Esophagus (tissue), 2 donors: ENCODE measurements around the gene LRRC8C. TPM values are rescaled to one million over a fixed set of nuclear protein-coding genes. Genes with fewer than 3 reads are reported as not detected.
"Not testable (repeated sequence)": the region's sequence is repeated elsewhere in the genome, so short reads cannot be mapped to it uniquely, and the experiment has no call there.

ENCODE experiments used
- H3K27ac ChIP-seq, 2 donors: one replicate each; pipeline ENCODE4 v1.5.1; 2013; ENCODE audit warnings: low read depth in 2 of 2, mild to moderate bottlenecking in 2 of 2, inconsistent platforms in 1 of 2, low read length in 1 of 2, moderate library complexity in 1 of 2
- H3K27me3 ChIP-seq, 2 donors: one replicate each; pipeline ENCODE4 v1.6.1; 2013; ENCODE audit warnings: low read length in 2 of 2, control low read depth in 1 of 2, mild to moderate bottlenecking in 1 of 2; ENCODE audit not compliant: insufficient read depth in 2 of 2, control insufficient read depth in 1 of 2
- H3K36me3 ChIP-seq, 2 donors: one replicate each; pipeline ENCODE4 v1.6.1; 2013; ENCODE audit warnings: low read length in 1 of 2; ENCODE audit not compliant: control insufficient read depth in 2 of 2, insufficient read depth in 2 of 2
- H3K4me1 ChIP-seq, 2 donors: one replicate each; pipeline ENCODE4 v1.6.1; 2013; ENCODE audit warnings: low read length in 1 of 2; ENCODE audit not compliant: control insufficient read depth in 2 of 2, insufficient read depth in 2 of 2
- H3K4me3 ChIP-seq, 2 donors: one replicate each; pipeline ENCODE4 v1.5.1; 2013; ENCODE audit warnings: low read length in 2 of 2, mild to moderate bottlenecking in 2 of 2, low read depth in 1 of 2, moderate library complexity in 1 of 2
- H3K9me3 ChIP-seq, 2 donors: one replicate each; pipeline ENCODE4 v1.6.1; 2013; ENCODE audit warnings: mild to moderate bottlenecking in 2 of 2, low read depth in 1 of 2, low read length in 1 of 2, moderate library complexity in 1 of 2; ENCODE audit not compliant: control insufficient read depth in 2 of 2, insufficient read depth in 1 of 2
- WGBS, 2 donors: extraction: QIAGEN DNeasy Blood & Tissue Kit; methylation state at CpG; one replicate each; pipeline ENCODE4 v1.1.7; 2013; 5-methylcytosine and 5-hydroxymethylcytosine counted together
- polyA plus RNA-seq, 2 donors: library from polyadenylated mRNA; stranded (reverse); fragments of 200-250 nt; gene quantifications; one replicate each; pipeline ENCODE4 v1.2.3, GENCODE V29; 2013
- donor health status: healthy with polysubstance abuse.
- donor health status: Bipolar disorder and iron deficiency.

LRRC8C gene
- under 1 TPM; 0.69 to 0.80 TPM for polyA plus RNA-seq

- no peaks in the 10 kb centered on the region for H3K9me3 ChIP-seq
- no peaks in the 10 kb centered on the region for H3K36me3 ChIP-seq
- H3K4me3 ChIP-seq, result peak within 1 kb of the TSS; percentile 70 to 74
- WGBS, 2 donors, result 0% methylated on average over 64 to 76 of the region's 76 CpGs
- H3K27ac ChIP-seq, result peak within 1 kb of the TSS; percentile 60 to 81
- peaks cover 0 to 3% of the 10 kb centered on the region in 2 donors for H3K27me3 ChIP-seq
- peaks cover 0 to 6% of the 10 kb centered on the region in 2 donors for H3K4me1 ChIP-seq
Measured at GRCh38 chr1:89632657-89633247, at the start of gene LRRC8C. LRRC8C (plus strand) TSS chr1:89633120; CDS start chr1:89686474, 53,354 bp downstream.

DNA sequence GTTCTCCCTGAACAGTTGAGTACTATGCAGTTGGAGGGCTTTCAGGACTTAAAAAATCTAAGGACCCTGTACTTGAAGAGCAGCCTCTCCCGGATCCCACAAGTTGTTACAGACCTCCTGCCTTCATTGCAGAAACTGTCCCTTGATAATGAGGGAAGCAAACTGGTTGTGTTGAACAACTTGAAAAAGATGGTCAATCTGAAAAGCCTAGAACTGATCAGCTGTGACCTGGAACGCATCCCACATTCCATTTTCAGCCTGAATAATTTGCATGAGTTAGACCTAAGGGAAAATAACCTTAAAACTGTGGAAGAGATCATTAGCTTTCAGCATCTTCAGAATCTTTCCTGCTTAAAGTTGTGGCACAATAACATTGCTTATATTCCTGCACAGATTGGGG lies 48.7 kb upstream of the LRRC8C start:
- Histone ChIP-seq H3K4me3 (no peak overlapping the region), H3K36me3 (peaks cover 3 to 7% of the 10 kb centered on the region in 2 donors), H3K9me3 (no peaks in the 10 kb centered on the region), H3K4me1 (no peaks in the 10 kb centered on the region), H3K27ac (no peak overlapping the region), H3K27me3 (no peaks in the 10 kb centered on the region)
- WGBS, 2 donors, result 94 to 95% methylated on average over 2 of the region's 2 CpGs

DNA sequence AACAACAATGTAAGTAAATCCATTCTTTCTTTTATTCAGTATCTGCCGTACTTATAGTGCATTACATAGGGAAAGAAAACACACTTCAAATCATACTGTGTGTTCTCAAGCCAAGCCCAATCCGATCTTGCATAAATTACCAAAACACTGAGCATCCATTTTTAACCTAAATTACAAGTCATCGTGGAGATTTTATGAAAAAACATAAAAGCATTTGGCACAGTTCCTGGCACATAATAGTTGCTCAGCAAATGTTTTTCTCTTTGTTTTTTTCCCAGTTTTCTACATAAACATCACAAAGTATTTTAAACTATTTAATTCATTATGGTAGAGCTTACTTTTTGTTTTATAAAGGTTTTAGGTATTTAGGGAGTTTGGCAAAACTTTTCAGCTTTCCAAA lies 48.1 kb upstream of the LRRC8C start:
- no peak overlapping the region for H3K4me3 ChIP-seq
- H3K4me1 ChIP-seq, result no peaks in the 10 kb centered on the region
- H3K36me3 ChIP-seq, result peaks cover 3 to 7% of the 10 kb centered on the region in 2 donors
- WGBS, 2 donors, result 88 to 89% methylated on average over 3 of the region's 3 CpGs
- no peaks in the 10 kb centered on the region for H3K27me3 ChIP-seq
- no peaks in the 10 kb centered on the region for H3K9me3 ChIP-seq
- no peak overlapping the region for H3K27ac ChIP-seq

GRCh38 chr1:89587729-89588161 lies 45.2 kb upstream of the LRRC8C start:
- H3K27me3 ChIP-seq, result no peaks in the 10 kb centered on the region
- H3K4me3 ChIP-seq, result no peak overlapping the region
- H3K27ac ChIP-seq, result no peak overlapping the region
- WGBS, 2 donors, result 85 to 92% methylated on average over 4 of the region's 4 CpGs
- no peaks in the 10 kb centered on the region for H3K4me1 ChIP-seq
- peaks cover 3 to 4% of the 10 kb centered on the region in 2 donors for H3K36me3 ChIP-seq
- H3K9me3 ChIP-seq, result no peaks in the 10 kb centered on the region

- Histone ChIP-seq H3K27ac (no peak overlapping the region), H3K9me3 (no peaks in the 10 kb centered on the region), H3K4me3 (no peak overlapping the region), H3K4me1 (no peaks in the 10 kb centered on the region), H3K27me3 (no peaks in the 10 kb centered on the region), H3K36me3 (peaks cover 0 to 1% of the 10 kb centered on the region in 2 donors)
- 100% methylated on average over 1 of the region's 1 CpG for WGBS, 2 donors
Measured at GRCh38 chr1:89588480-89588879, 44.4 kb upstream of the LRRC8C start.

- H3K4me3 ChIP-seq, result no peak overlapping the region
- no peaks in the 10 kb centered on the region for H3K9me3 ChIP-seq
- H3K4me1 ChIP-seq, result no peaks in the 10 kb centered on the region
- no peaks in the 10 kb centered on the region for H3K27me3 ChIP-seq
- no peak overlapping the region for H3K27ac ChIP-seq
- H3K36me3 ChIP-seq, result no peaks in the 10 kb centered on the region
- 80 to 86% methylated on average over 1 of the region's 1 CpG for WGBS, 2 donors
Measured at GRCh38 chr1:89589515-89589914, 43.4 kb upstream of the LRRC8C start.

GRCh38 chr1:89590341-89591080 lies 42.4 kb upstream of the LRRC8C start:
- Histone ChIP-seq H3K4me1 (no peaks in the 10 kb centered on the region), H3K9me3 (no peaks in the 10 kb centered on the region), H3K27me3 (no peaks in the 10 kb centered on the region), H3K4me3 (no peak overlapping the region), H3K36me3 (no peaks in the 10 kb centered on the region), H3K27ac (no peak overlapping the region)
- WGBS, 2 donors, result 85 to 86% methylated on average over 6 of the region's 6 CpGs

DNA sequence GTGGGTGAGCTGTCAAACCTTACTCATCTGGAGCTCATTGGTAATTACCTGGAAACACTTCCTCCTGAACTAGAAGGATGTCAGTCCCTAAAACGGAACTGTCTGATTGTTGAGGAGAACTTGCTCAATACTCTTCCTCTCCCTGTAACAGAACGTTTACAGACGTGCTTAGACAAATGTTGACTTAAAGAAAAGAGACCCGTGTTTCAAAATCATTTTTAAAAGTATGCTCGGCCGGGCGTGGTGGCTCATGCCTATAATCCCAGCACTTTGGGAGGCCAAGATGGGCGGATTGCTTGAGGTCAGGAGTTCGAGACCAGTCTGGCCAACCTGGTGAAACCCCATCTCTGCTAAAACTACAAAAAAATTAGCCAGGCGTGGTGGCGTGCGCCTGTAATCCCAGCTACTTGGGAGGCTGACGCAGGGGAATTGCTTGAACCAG lies 40.0 kb upstream of the LRRC8C start:
- not testable (repeated sequence) for H3K27me3 ChIP-seq, H3K36me3 ChIP-seq, H3K4me1 ChIP-seq, H3K4me3 ChIP-seq, H3K27ac ChIP-seq, H3K9me3 ChIP-seq
- 65 to 77% methylated on average over 13 of the region's 13 CpGs for WGBS, 2 donors

- no peaks in the 10 kb centered on the region for H3K9me3 ChIP-seq
- 82 to 88% methylated on average over 4 of the region's 4 CpGs for WGBS, 2 donors
- no peak overlapping the region for H3K27ac ChIP-seq
- H3K4me1 ChIP-seq, result no peaks in the 10 kb centered on the region
- no peaks in the 10 kb centered on the region for H3K27me3 ChIP-seq
- H3K4me3 ChIP-seq, result no peak overlapping the region
- no peaks in the 10 kb centered on the region for H3K36me3 ChIP-seq
Measured at GRCh38 chr1:89594096-89594740, 38.7 kb upstream of the LRRC8C start.
